Neural cell (in vitro differentiated cells): ENCODE data around the gene SREBF1. TPM values are rescaled to one million over a fixed set of nuclear protein-coding genes. Genes with fewer than 3 reads are reported as not detected.

Source experiments
- H2AFZ ChIP-seq: fragments of 200-600, 300-800 bp; sonication (generic), shearing (Covaris generic); 2 replicates; pipeline ENCODE4 v1.6.0; 2014; ENCODE audit warnings: low read depth, mild to moderate bottlenecking, antibody characterized with exemption, low read length, moderate library complexity
- H3F3A ChIP-seq: fragments of 200-600 bp; shearing (Covaris generic); 2 replicates; pipeline ENCODE4 v1.6.1; 2016; ENCODE audit warnings: mild to moderate bottlenecking, moderate library complexity, mixed read lengths, antibody characterized with exemption, low read length; ENCODE audit not compliant: insufficient read depth, poor library complexity, severe bottlenecking
- H3K27ac ChIP-seq: fragments of 200-600, 300-800 bp; sonication (generic), shearing (Covaris generic); 2 replicates; pipeline ENCODE4 v1.5.1; 2014; ENCODE audit warnings: mild to moderate bottlenecking, low read length, moderate library complexity
- H3K27me3 ChIP-seq: fragments of 300-800, 200-600 bp; sonication (generic), shearing (Covaris generic); 2 replicates; pipeline ENCODE4 v1.6.0; 2014; ENCODE audit warnings: mild to moderate bottlenecking, low read depth, low read length, moderate library complexity; ENCODE audit not compliant: insufficient read depth
- H3K36me3 ChIP-seq: fragments of 300-800, 200-600 bp; sonication (generic), shearing (Covaris generic); 2 replicates; pipeline ENCODE4 v1.5.1; 2014; ENCODE audit warnings: mild to moderate bottlenecking, antibody characterized with exemption, low read length, moderate library complexity; ENCODE audit not compliant: insufficient read depth
- H3K4me2 ChIP-seq: fragments of 300-800, 200-600 bp; sonication (generic), shearing (Covaris generic); 2 replicates; pipeline ENCODE4 v1.6.0; 2014; ENCODE audit warnings: mild to moderate bottlenecking, low read length
- H3K4me3 ChIP-seq: fragments of 300-800, 200-600 bp; sonication (generic), shearing (Covaris generic); 2 replicates; pipeline ENCODE4 v1.5.1; 2014; ENCODE audit warnings: mild to moderate bottlenecking, low read length, moderate library complexity
- H3K79me2 ChIP-seq: fragments of 200-600 bp; shearing (Covaris generic); replicated peaks from 2 replicates; pipeline ENCODE4 v1.6.0; 2014; ENCODE audit warnings: mild to moderate bottlenecking, low read length, moderate library complexity; ENCODE audit not compliant: insufficient read depth
- H3K9ac ChIP-seq: fragments of 300-800, 200-600 bp; sonication (generic), shearing (Covaris generic); 2 replicates; pipeline ENCODE4 v1.6.1; 2016; ENCODE audit warnings: mild to moderate bottlenecking, low read length, mixed read lengths
- H3K9me2 ChIP-seq: fragments of 200-600 bp; shearing (Covaris generic); 2 replicates; pipeline ENCODE4 v1.6.1; 2016; ENCODE audit warnings: mild to moderate bottlenecking, low read length, mixed read lengths; ENCODE audit not compliant: insufficient read depth
- H3K9me3 ChIP-seq: fragments of 200-600, 300-800 bp; sonication (generic), shearing (Covaris generic); 2 replicates; pipeline ENCODE4 v1.6.1; 2016; ENCODE audit warnings: mild to moderate bottlenecking, mixed run types, low read length, moderate library complexity, mixed read lengths
- H4K20me1 ChIP-seq: fragments of 200-600 bp; shearing (Covaris generic); 2 replicates; pipeline ENCODE4 v1.6.1; 2016; ENCODE audit warnings: mild to moderate bottlenecking, mixed run types; ENCODE audit not compliant: insufficient read depth
- EP300 ChIP-seq: fragments of 450-650 bp; conservative IDR thresholded peaks from 2 replicates; pipeline ENCODE4 v1.6.1; 2014; ENCODE audit warnings: antibody characterized with exemption, mild to moderate bottlenecking, moderate library complexity; ENCODE audit not compliant: poor library complexity, severe bottlenecking
- EZH2 ChIP-seq: fragments of 200-600, 300-800 bp; shearing (Covaris generic), sonication (generic); IDR thresholded peaks from 2 replicates; pipeline ENCODE4 v1.6.1; 2014; ENCODE audit warnings: antibody characterized with exemption, low read length, borderline replicate concordance, mild to moderate bottlenecking; ENCODE audit not compliant: insufficient read depth, poor library complexity, severe bottlenecking
- MXI1 ChIP-seq: fragments of 450-650 bp; conservative IDR thresholded peaks from 2 replicates; pipeline ENCODE4 v1.6.1; 2014; ENCODE audit warnings: antibody characterized with exemption, mild to moderate bottlenecking; ENCODE audit not compliant: poor library complexity, severe bottlenecking
- POLR2AphosphoS5 ChIP-seq: IDR thresholded peaks from 2 replicates; pipeline ENCODE4 v1.6.1; 2012
- RAD21 ChIP-seq: fragments of 450-650 bp; conservative IDR thresholded peaks from 2 replicates; pipeline ENCODE4 v1.6.1; 2014; ENCODE audit warnings: antibody characterized with exemption, mild to moderate bottlenecking, moderate library complexity
- SMC3 ChIP-seq: fragments of 450-650 bp; conservative IDR thresholded peaks from 2 replicates; pipeline ENCODE4 v1.6.1; 2014; ENCODE audit warnings: antibody characterized with exemption, mild to moderate bottlenecking, moderate library complexity; ENCODE audit not compliant: poor library complexity
- TAF1 ChIP-seq: IDR thresholded peaks from 2 replicates; pipeline ENCODE4 v1.6.1; 2012; ENCODE audit warnings: low read depth
- polyA plus RNA-seq: library from polyadenylated mRNA; depleted of rRNA; stranded (reverse); fragments of >200 nt; gene quantifications from 2 replicates; pipeline ENCODE4 v1.2.3, GENCODE V29; 2014
- TF ChIP-seq, protein P1 (sequence below): fragments of 450-650 bp; IDR thresholded peaks from 2 replicates; pipeline ENCODE4 v1.5.1; 2014; ENCODE audit warnings: antibody characterized with exemption, mild to moderate bottlenecking, moderate library complexity; ENCODE audit not compliant: poor library complexity, severe bottlenecking
- TF ChIP-seq, protein P2 (sequence below): IDR thresholded peaks from 2 replicates; pipeline ENCODE4 v1.6.1; 2012; ENCODE audit warnings: borderline replicate concordance

SREBF1 gene
- polyA plus RNA-seq, 1 donor from 2014 or later: 22.5 TPM

DNA sequence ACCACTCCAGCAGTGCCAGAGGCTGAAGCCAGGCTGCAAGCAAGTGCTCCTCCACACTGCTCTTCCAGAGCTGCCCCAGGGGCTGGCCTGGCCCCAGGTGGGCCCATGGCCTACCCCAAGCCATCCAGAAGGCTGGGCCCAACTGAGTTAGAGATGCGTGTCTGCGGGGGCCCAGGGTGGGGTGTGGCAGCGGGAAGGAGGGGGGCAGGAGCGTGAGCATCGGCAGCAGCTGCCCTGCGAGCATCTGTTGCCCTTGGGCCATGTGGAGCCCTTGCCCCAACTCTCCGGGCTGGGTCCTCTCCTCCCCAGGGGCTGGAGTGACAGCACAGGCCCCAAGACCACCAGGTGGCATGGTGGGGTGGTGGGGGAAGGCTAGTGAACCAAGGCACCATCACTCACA is 7.3 kb upstream of the SREBF1 start:
- no peak for TF ChIP-seq RAD21
- TF ChIP-seq, protein P1, sequence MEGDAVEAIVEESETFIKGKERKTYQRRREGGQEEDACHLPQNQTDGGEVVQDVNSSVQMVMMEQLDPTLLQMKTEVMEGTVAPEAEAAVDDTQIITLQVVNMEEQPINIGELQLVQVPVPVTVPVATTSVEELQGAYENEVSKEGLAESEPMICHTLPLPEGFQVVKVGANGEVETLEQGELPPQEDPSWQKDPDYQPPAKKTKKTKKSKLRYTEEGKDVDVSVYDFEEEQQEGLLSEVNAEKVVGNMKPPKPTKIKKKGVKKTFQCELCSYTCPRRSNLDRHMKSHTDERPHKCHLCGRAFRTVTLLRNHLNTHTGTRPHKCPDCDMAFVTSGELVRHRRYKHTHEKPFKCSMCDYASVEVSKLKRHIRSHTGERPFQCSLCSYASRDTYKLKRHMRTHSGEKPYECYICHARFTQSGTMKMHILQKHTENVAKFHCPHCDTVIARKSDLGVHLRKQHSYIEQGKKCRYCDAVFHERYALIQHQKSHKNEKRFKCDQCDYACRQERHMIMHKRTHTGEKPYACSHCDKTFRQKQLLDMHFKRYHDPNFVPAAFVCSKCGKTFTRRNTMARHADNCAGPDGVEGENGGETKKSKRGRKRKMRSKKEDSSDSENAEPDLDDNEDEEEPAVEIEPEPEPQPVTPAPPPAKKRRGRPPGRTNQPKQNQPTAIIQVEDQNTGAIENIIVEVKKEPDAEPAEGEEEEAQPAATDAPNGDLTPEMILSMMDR: no peak
- TF ChIP-seq POLR2AphosphoS5: no peak
- no peak for TF ChIP-seq SMC3
- TF ChIP-seq EZH2: no peak
- TF ChIP-seq MXI1: no peak
- TF ChIP-seq, protein P2, sequence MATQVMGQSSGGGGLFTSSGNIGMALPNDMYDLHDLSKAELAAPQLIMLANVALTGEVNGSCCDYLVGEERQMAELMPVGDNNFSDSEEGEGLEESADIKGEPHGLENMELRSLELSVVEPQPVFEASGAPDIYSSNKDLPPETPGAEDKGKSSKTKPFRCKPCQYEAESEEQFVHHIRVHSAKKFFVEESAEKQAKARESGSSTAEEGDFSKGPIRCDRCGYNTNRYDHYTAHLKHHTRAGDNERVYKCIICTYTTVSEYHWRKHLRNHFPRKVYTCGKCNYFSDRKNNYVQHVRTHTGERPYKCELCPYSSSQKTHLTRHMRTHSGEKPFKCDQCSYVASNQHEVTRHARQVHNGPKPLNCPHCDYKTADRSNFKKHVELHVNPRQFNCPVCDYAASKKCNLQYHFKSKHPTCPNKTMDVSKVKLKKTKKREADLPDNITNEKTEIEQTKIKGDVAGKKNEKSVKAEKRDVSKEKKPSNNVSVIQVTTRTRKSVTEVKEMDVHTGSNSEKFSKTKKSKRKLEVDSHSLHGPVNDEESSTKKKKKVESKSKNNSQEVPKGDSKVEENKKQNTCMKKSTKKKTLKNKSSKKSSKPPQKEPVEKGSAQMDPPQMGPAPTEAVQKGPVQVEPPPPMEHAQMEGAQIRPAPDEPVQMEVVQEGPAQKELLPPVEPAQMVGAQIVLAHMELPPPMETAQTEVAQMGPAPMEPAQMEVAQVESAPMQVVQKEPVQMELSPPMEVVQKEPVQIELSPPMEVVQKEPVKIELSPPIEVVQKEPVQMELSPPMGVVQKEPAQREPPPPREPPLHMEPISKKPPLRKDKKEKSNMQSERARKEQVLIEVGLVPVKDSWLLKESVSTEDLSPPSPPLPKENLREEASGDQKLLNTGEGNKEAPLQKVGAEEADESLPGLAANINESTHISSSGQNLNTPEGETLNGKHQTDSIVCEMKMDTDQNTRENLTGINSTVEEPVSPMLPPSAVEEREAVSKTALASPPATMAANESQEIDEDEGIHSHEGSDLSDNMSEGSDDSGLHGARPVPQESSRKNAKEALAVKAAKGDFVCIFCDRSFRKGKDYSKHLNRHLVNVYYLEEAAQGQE: no peak
- no peak for TF ChIP-seq EP300
- TF ChIP-seq TAF1: no peak
- Histone ChIP-seq H3K4me3 (no peak overlapping the region), H3K9ac (no peak overlapping the region)

DNA sequence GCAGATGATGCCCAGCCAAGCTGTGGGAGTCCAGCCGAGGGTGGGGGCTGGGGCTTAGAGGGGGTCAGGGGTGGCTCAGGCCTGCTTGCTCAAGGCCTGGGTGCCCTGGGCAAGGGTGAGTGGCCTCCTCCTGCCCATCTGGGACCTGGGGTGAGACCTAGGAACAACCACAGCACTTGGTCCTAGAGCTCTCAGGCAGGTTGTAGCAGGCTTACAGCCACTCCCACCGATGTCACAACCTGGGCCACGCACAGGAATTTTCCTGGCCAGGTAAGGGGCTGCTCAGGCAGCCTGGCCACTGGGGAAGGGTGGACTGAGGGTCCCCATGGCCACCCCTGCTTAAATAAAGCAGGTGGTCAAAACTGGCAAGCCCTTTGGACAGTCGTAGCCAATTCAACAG is 6.3 kb upstream of the SREBF1 start:
- H3F3A ChIP-seq: no peaks in the 10 kb centered on the region
- no peaks in the 10 kb centered on the region for H3K9me3 ChIP-seq
- H3K9ac ChIP-seq: no peak overlapping the region
- no peaks in the 10 kb centered on the region for H4K20me1 ChIP-seq
- H3K9me2 ChIP-seq: no peaks in the 10 kb centered on the region
- no peaks in the 10 kb centered on the region for H3K79me2 ChIP-seq
- H2AFZ ChIP-seq: no peak overlapping the region
- H3K4me2 ChIP-seq: no peak overlapping the region
- H3K36me3 ChIP-seq: no peaks in the 10 kb centered on the region
- no peak for TF ChIP-seq RAD21
- TF ChIP-seq TAF1: no peak
- no peak overlapping the region for H3K27ac ChIP-seq
- H3K4me3 ChIP-seq: no peak overlapping the region
- no peaks in the 10 kb centered on the region for H3K27me3 ChIP-seq

More for the DNA sequence above, 7.3 kb upstream of the SREBF1 start:
- H2AFZ ChIP-seq: no peak overlapping the region
- no peaks in the 10 kb centered on the region for H3F3A ChIP-seq
- H3K9me3 ChIP-seq: no peaks in the 10 kb centered on the region
- H3K36me3 ChIP-seq: no peaks in the 10 kb centered on the region
- no peaks in the 10 kb centered on the region for H3K27me3 ChIP-seq
- H3K27ac ChIP-seq: no peak overlapping the region
- no peak overlapping the region for H3K4me2 ChIP-seq
- no peaks in the 10 kb centered on the region for H4K20me1 ChIP-seq
- no peaks in the 10 kb centered on the region for H3K79me2 ChIP-seq
- H3K9me2 ChIP-seq: no peaks in the 10 kb centered on the region
